Astrocyte (in vitro differentiated cells and primary cell): ENCODE data around the gene ISG20L2.

Source experiments
- CTCF ChIP-seq: IDR thresholded peaks from 2 replicates; pipeline ENCODE4 v1.5.1; 2011; ENCODE audit warnings: low read depth, mild to moderate bottlenecking, inconsistent platforms, low read length, moderate library complexity; ENCODE audit not compliant: insufficient read depth
- EZH2 ChIP-seq: IDR thresholded peaks from 2 replicates; pipeline ENCODE4 v1.6.1; 2012; ENCODE audit warnings: mild to moderate bottlenecking, low read length, inconsistent platforms; ENCODE audit not compliant: insufficient read depth

- no peak for TF ChIP-seq EZH2
- no peak for TF ChIP-seq CTCF
Measured at GRCh38 chr1:156673387-156674121, 55.0 kb downstream of the ISG20L2 start.
